ENCODE data around the gene CCDC15.
"Not testable (repeated sequence)": the region's sequence is repeated elsewhere in the genome, so short reads cannot be mapped to it uniquely, and the experiment has no call there.

Gene CCDC15

DNA sequence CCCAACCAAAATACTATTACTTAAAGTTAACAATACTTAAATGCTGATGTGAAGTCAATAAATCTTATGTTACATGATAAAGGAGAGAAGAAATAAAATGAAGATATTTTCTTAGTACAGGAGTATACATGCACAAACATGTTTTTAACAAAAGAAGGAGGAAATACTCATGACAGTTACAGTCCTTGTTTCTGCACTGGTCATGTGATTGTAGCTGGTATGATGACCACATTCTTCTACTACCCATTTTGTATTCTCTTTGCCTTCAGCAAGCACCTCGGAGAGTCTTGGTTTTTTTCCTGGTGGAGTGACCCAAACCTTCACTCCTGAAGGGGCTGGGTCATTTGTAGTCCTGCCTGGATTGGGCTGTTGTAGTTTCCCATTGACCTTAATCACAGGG, 75.4 kb downstream of the CCDC15 start:
- not testable (repeated sequence) for H3K9ac ChIP-seq (ENCODE audit: low read length); H3K27ac ChIP-seq (ENCODE audit: low read length, poor library complexity, severe bottlenecking); H2BK5ac ChIP-seq (ENCODE audit: low read depth, low read length, poor library complexity, severe bottlenecking); H2BK12ac ChIP-seq (ENCODE audit: low read length in 2 of 2); H3K4me2 ChIP-seq (ENCODE audit: low read length, poor library complexity, severe bottlenecking); H3K18ac ChIP-seq (ENCODE audit: low read depth in 1 of 2, low read length in 2 of 2); H3K36me3 ChIP-seq (ENCODE audit: control insufficient read depth in 1 of 2, insufficient read depth in 2 of 2, low read depth in 1 of 2, low read length in 2 of 2); H3K4ac ChIP-seq (ENCODE audit: low read depth in 1 of 2, low read length in 2 of 2); H3K9me3 ChIP-seq (ENCODE audit: control insufficient read depth, low read length); H3K23ac ChIP-seq (ENCODE audit: low read length in 2 of 2); H2AK5ac ChIP-seq (ENCODE audit: low read length, severe bottlenecking); H2BK15ac ChIP-seq (ENCODE audit: low read depth, poor library complexity, severe bottlenecking); H4K8ac ChIP-seq (ENCODE audit: low read length); H4K91ac ChIP-seq (ENCODE audit: low read length); DNase-seq; H2AFZ ChIP-seq (ENCODE audit: low read depth, low read length); H3K4me3 ChIP-seq (ENCODE audit: insufficient read depth in 1 of 2, low read depth in 1 of 2, low read length in 2 of 2); H3K4me1 ChIP-seq (ENCODE audit: control insufficient read depth, insufficient read depth, low read depth, low read length); H3K14ac ChIP-seq (ENCODE audit: low read length in 2 of 2); H3K79me1 ChIP-seq (replicated peaks; ENCODE audit: low read length, poor library complexity, severe bottlenecking); H2BK120ac ChIP-seq (ENCODE audit: low read depth, low read length); H3K27me3 ChIP-seq (ENCODE audit: control insufficient read depth in 1 of 2, insufficient read depth in 1 of 2, low read length in 2 of 2)
- 100% methylated on average over 1 of the region's 1 CpG for WGBS

- peak; percentile 82 for DNase-seq
- no peak overlapping the region for H2BK5ac ChIP-seq (ENCODE audit: low read depth, low read length, poor library complexity, severe bottlenecking)
- H3K79me1 ChIP-seq (replicated peaks; ENCODE audit: low read length, poor library complexity, severe bottlenecking), result no peaks in the 10 kb centered on the region
- no peak overlapping the region for H4K91ac ChIP-seq (ENCODE audit: low read length)
- H2AK5ac ChIP-seq (ENCODE audit: low read length, severe bottlenecking), result no peak overlapping the region
- H3K4me2 ChIP-seq (ENCODE audit: low read length, poor library complexity, severe bottlenecking), result no peak overlapping the region
- H3K27me3 ChIP-seq (ENCODE audit: control insufficient read depth in 1 of 2, insufficient read depth in 1 of 2, low read length in 2 of 2), result no peaks in the 10 kb centered on the region
- no peak overlapping the region for H3K23ac ChIP-seq (ENCODE audit: low read length in 2 of 2)
- H2BK15ac ChIP-seq (ENCODE audit: low read depth, poor library complexity, severe bottlenecking), result no peak overlapping the region
- no peak overlapping the region for H2AFZ ChIP-seq (ENCODE audit: low read depth, low read length)
- no peak overlapping the region for H4K8ac ChIP-seq (ENCODE audit: low read length)
- H2BK12ac ChIP-seq (ENCODE audit: low read length in 2 of 2), result no peak overlapping the region
- peaks cover 8% of the 10 kb centered on the region for H3K9me3 ChIP-seq (ENCODE audit: control insufficient read depth, low read length)
- H3K27ac ChIP-seq (ENCODE audit: low read length, poor library complexity, severe bottlenecking), result no peak overlapping the region
- 0% methylated on average over 1 of the region's 1 CpG for WGBS
- H2BK120ac ChIP-seq (ENCODE audit: low read depth, low read length), result no peak overlapping the region
- no peak overlapping the region for H3K18ac ChIP-seq (ENCODE audit: low read depth in 1 of 2, low read length in 2 of 2)
- H3K4ac ChIP-seq (ENCODE audit: low read depth in 1 of 2, low read length in 2 of 2), result no peak overlapping the region
- no peak overlapping the region for H3K4me3 ChIP-seq (ENCODE audit: insufficient read depth in 1 of 2, low read depth in 1 of 2, low read length in 2 of 2)
- H3K9ac ChIP-seq (ENCODE audit: low read length), result no peak overlapping the region
- H3K36me3 ChIP-seq (ENCODE audit: control insufficient read depth in 1 of 2, insufficient read depth in 2 of 2, low read depth in 1 of 2, low read length in 2 of 2), result peaks cover 0 to 7% of the 10 kb centered on the region in 2 experiments
- H3K14ac ChIP-seq (ENCODE audit: low read length in 2 of 2), result no peak overlapping the region
- H3K4me1 ChIP-seq (ENCODE audit: control insufficient read depth, insufficient read depth, low read depth, low read length), result no peaks in the 10 kb centered on the region
Observed at GRCh38 chr11:125036933-125037332, 82.9 kb downstream of the CCDC15 start.

GRCh38 chr11:125049164-125049792, 95.3 kb downstream of the CCDC15 start:
- no peak overlapping the region for H3K18ac ChIP-seq (ENCODE audit: low read depth in 1 of 2, low read length in 2 of 2)
- no peaks in the 10 kb centered on the region for H3K9me3 ChIP-seq (ENCODE audit: control insufficient read depth, low read length)
- no peak overlapping the region for H2AK5ac ChIP-seq (ENCODE audit: low read length, severe bottlenecking)
- H2BK15ac ChIP-seq (ENCODE audit: low read depth, poor library complexity, severe bottlenecking), result no peak overlapping the region
- H3K27ac ChIP-seq (ENCODE audit: low read length, poor library complexity, severe bottlenecking), result no peak overlapping the region
- no peaks in the 10 kb centered on the region for H3K27me3 ChIP-seq (ENCODE audit: control insufficient read depth in 1 of 2, insufficient read depth in 1 of 2, low read length in 2 of 2)
- no peaks in the 10 kb centered on the region for H3K79me1 ChIP-seq (replicated peaks; ENCODE audit: low read length, poor library complexity, severe bottlenecking)
- no peak overlapping the region for H3K4me2 ChIP-seq (ENCODE audit: low read length, poor library complexity, severe bottlenecking)
- H3K4me1 ChIP-seq (ENCODE audit: control insufficient read depth, insufficient read depth, low read depth, low read length), result no peaks in the 10 kb centered on the region
- 95% methylated on average over 4 of the region's 4 CpGs for WGBS
- H2BK120ac ChIP-seq (ENCODE audit: low read depth, low read length), result no peak overlapping the region
- H2BK5ac ChIP-seq (ENCODE audit: low read depth, low read length, poor library complexity, severe bottlenecking), result no peak overlapping the region
- DNase-seq, result no peak
- H2AFZ ChIP-seq (ENCODE audit: low read depth, low read length), result no peak overlapping the region
- H3K14ac ChIP-seq (ENCODE audit: low read length in 2 of 2), result no peak overlapping the region
- no peak overlapping the region for H3K4me3 ChIP-seq (ENCODE audit: insufficient read depth in 1 of 2, low read depth in 1 of 2, low read length in 2 of 2)
- H4K91ac ChIP-seq (ENCODE audit: low read length), result no peak overlapping the region
- H3K9ac ChIP-seq (ENCODE audit: low read length), result no peak overlapping the region
- H2BK12ac ChIP-seq (ENCODE audit: low read length in 2 of 2), result no peak overlapping the region
- H3K36me3 ChIP-seq (ENCODE audit: control insufficient read depth in 1 of 2, insufficient read depth in 2 of 2, low read depth in 1 of 2, low read length in 2 of 2), result no peaks in the 10 kb centered on the region
- H3K23ac ChIP-seq (ENCODE audit: low read length in 2 of 2), result no peak overlapping the region
- no peak overlapping the region for H3K4ac ChIP-seq (ENCODE audit: low read depth in 1 of 2, low read length in 2 of 2)
- no peak overlapping the region for H4K8ac ChIP-seq (ENCODE audit: low read length)

GRCh38 chr11:125052047-125052446, 98.0 kb downstream of the CCDC15 start:
- H4K8ac ChIP-seq (ENCODE audit: low read length), result no peak overlapping the region

More at GRCh38 chr11:125052047-125052446, 98.0 kb downstream of the CCDC15 start:
- Histone ChIP-seq H2BK15ac (ENCODE audit: low read depth, poor library complexity, severe bottlenecking) (no peak overlapping the region), H3K36me3 (ENCODE audit: control insufficient read depth in 1 of 2, insufficient read depth in 2 of 2, low read depth in 1 of 2, low read length in 2 of 2) (no peaks in the 10 kb centered on the region), H3K79me1 (replicated peaks; ENCODE audit: low read length, poor library complexity, severe bottlenecking) (no peaks in the 10 kb centered on the region), H3K27ac (ENCODE audit: low read length, poor library complexity, severe bottlenecking) (no peak overlapping the region), H2AFZ (ENCODE audit: low read depth, low read length) (no peak overlapping the region), H2BK5ac (ENCODE audit: low read depth, low read length, poor library complexity, severe bottlenecking) (no peak overlapping the region), H3K23ac (ENCODE audit: low read length in 2 of 2) (no peak overlapping the region), H3K9ac (ENCODE audit: low read length) (no peak overlapping the region), H3K4me3 (ENCODE audit: insufficient read depth in 1 of 2, low read depth in 1 of 2, low read length in 2 of 2) (no peak overlapping the region), H3K9me3 (ENCODE audit: control insufficient read depth, low read length) (no peaks in the 10 kb centered on the region), H3K14ac (ENCODE audit: low read length in 2 of 2) (no peak overlapping the region), H2BK12ac (ENCODE audit: low read length in 2 of 2) (no peak overlapping the region), H3K18ac (ENCODE audit: low read depth in 1 of 2, low read length in 2 of 2) (no peak overlapping the region), H3K4ac (ENCODE audit: low read depth in 1 of 2, low read length in 2 of 2) (no peak overlapping the region), H3K4me2 (ENCODE audit: low read length, poor library complexity, severe bottlenecking) (no peak overlapping the region), H4K91ac (ENCODE audit: low read length) (no peak overlapping the region), H3K4me1 (ENCODE audit: control insufficient read depth, insufficient read depth, low read depth, low read length) (no peaks in the 10 kb centered on the region), H3K27me3 (ENCODE audit: control insufficient read depth in 1 of 2, insufficient read depth in 1 of 2, low read length in 2 of 2) (no peaks in the 10 kb centered on the region), H2AK5ac (ENCODE audit: low read length, severe bottlenecking) (no peak overlapping the region), H2BK120ac (ENCODE audit: low read depth, low read length) (no peak overlapping the region)
- no peak for DNase-seq
